ENCODE data around the gene NPEPPS.

The NPEPPS gene

DNA sequence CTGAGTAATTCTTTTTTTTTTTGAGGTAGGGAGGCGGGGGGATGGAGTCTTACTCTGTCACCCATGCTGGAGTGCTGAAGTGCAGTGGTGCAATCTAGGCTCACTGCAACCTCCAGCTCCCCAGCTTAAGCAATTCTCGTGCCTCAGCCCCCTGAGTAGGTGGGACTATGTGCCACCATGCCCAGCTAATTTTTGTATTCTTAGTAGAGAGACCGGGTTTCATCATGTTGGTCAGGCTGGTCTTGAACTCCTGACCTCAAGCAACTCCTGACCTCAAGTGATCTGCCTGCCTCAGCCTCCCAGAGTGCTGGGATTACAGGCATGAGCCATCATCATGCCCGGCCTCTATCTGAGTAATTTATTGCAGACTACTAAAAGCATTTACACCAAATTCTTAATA is 138.2 kb downstream of the NPEPPS start:
- no peak for DNase-seq (ENCODE audit: low spot score)

GRCh38 chr17:47670064-47670463 is 139.2 kb downstream of the NPEPPS start:
- no peak for DNase-seq (ENCODE audit: low spot score)

Data from SW480 (cell line).